GM18861 (cell line): ENCODE data around the gene TXNDC16.

Experiments used
- ATAC-seq: cut with Tn5 transposase; IDR thresholded peaks from one replicate; pipeline ENCODE4 v1.9.1; 2021; ENCODE audit not compliant: unreplicated experiment

TXNDC16 gene

DNA sequence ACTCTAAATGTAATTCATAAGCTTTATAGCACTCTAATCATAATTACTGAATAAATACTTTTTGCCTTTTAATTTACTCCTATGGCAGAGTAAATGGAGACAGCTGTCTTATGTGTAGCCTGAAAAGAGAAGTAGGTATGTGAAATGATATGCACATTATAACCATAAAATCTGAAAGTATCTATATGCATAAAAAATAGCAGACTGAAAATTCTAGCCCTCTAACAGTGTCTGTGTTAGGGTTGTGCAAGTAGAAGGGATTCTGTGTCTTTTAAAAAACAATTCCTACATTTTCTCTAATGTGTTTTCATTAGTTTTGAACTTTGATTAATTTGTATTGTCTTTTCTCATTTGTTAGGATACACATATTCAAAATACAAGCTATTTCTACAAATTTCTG is 94.9 kb downstream of the TXNDC16 start:
- no peak for ATAC-seq

DNA sequence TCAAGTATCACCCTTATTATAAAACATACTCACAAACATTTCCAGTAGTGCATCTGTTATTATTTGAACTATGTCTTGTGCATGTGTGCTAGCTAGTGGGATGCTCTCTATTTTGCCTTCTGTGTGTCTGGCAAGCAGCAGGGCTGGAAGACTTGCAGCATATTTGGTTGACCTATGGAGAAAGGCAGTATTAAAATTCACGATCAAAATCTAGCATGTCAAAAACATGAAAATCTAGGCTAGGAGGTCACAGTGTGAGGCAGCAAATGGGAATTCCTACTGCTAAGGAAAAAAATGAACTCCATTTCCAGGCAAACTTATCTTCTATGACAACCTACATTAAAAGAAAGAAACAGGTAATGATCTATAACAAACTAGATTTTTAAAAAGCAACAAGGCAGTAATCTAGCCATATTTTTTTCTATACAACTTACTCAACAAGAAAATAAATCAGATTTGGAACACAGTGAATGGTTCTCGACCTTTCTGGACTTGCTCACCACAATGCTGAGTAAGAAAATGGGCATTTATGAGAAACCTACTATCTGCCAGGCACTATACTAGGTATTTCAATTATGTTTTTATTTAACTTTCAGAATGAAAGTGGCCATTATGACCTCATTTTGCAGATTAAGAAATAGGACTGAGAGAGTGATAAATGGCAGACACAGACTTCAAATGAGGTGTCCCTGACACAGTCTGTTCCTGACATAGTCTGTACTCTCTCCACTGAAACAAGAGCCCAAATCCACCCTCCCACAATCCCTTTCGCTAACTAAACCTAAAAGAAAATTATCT is 96.8 kb downstream of the TXNDC16 start:
- ATAC-seq, result no peak

DNA sequence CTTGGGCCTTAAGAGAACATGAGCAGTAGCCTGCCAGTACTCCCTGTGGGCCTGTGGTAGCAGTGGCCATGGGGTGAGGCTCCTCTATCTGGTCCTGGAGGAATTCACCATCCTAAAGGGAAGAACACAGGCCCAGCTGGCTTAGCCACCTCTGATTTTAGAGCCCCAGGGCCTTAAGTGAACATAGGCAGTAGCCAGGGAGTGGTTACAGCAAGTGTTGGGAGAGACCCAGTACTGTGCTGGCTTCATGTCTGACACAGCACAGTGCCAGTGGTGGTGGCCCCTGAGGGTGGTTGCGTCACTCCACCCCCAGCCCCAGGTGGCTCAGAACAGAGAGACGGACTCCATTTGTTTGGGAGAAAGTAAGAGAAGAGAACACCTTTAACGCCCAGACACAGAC is 105.1 kb downstream of the TXNDC16 start:
- ATAC-seq, result no peak

DNA sequence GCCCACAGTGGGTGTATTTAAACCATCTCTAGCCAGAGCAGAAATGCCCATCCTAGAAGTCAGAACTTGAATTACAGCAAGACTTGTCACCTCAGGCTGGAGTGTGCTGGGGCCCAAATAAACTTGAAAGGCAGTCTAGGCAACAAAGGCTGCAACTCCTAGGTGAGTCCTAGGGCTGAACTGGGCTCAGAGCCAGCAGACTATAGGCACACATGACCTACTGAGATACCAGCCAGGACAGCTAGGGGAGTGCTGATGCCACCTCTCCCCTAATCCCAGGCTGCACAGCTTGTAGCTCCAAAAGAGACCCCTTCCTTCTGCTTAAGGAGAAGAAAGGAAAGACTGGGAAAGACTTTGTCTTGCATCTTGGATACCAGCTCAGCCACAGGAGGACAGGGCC is 106.0 kb downstream of the TXNDC16 start:
- ATAC-seq, result no peak

DNA sequence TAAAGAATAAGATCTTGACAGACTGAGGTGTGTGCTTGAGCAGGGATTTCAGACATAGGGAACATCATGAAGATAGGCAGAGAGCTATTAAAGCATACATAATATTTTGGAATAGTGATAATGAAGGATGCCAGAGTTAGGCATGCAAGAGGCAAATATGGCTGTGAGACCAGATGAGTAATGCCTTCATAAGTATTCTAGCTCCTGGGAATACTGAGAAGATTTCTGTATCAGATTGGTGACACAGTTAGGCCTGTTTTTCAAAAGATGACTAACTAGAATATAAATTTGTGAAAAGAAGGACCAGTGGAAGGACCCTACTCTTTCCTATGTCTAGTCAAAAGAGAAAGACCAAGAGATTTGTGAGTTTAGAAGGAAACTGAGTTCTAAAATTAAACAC is 108.8 kb downstream of the TXNDC16 start:
- no peak for ATAC-seq

DNA sequence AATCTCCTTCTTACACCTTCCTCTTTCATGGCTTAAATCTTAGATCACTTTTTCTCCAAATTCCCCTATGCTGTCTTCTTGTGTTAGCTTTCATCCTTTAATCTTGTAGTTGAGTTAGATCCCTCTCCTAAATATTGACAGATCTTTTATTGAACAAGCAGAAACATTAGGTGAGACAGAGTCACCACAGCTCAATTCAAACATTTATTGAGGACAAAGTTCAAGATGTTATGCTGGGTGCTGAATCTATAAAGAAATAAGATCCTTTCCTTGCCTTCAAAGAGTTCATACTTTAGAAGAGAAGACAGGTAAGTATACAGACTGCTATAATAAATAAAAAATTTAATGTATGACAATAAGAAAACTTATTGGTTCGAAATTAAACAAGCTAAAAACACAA is 109.7 kb downstream of the TXNDC16 start:
- ATAC-seq, result no peak

DNA sequence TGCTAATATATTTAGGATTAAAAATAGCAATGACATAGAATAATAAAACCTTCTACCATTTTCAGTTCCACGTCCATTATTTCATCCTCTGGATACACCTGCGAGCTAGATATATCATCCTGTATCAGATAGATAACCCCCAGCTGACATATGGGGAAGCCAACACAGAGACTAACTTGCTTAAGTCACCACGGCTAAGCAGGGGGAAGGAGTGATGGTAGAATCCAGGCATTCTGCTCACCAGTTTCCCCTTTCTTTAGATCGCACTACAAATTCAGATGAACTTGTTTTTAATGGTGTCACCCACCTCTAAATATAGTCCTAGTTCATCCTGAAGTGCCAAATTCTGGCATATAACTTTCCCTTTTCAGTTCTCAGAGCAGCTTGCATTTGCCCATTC is 110.1 kb downstream of the TXNDC16 start:
- no peak for ATAC-seq

DNA sequence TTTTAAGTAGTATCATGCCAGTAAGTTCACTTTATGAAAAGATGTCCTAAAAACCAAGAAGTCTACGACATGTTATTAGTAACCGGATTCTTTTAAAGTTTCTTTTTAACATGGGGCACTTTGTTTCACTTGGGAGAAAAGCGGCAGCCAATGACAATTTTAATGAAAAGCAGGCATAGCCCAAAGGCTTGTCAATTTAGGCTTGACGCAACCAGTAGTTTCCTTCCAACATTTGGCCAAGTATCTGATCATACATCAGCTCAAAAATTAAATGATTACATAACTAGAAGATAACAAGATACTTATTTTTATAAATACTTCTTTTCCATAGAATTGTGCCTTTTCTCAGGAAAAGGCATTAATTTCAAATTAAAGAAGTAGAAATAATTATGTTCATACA is 112.8 kb downstream of the TXNDC16 start:
- no peak for ATAC-seq

DNA sequence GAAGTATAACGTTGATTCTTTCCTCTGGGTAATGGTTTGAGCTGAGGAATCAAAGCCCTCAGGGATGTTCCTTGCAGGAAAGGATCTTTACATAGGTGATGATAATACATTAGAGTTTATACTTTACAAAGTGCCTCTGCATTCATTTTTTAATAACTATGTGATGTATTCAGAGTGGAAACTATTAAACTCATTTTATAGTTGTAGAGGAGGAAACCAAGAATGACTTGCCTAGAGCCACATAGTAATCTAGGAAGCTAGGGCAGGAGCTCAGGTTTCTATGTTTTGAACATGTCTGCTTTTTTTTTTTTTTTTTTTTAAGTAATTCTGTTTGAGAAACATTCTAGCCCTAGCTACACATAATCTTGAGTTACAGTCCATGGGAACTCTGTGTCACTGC is 117.3 kb downstream of the TXNDC16 start:
- ATAC-seq, result no peak

DNA sequence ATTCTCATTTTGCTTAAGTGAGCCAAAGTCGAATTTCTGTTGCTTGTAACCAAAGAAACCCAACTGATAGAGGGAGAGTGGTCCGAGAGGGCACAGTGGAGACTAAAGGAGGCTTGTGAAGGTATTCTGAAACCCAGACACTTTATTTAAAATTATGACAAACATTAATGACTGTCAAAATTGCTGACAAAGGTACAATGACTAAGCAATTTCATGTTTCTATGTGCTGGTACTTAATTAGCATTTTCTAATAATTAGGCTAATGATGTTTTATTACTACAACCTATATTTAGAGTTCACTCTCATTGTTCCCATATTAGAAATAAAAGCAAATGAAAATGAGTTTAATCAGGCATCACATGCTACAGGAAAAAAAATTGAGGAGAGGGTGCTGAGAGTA is 121.8 kb downstream of the TXNDC16 start:
- no peak for ATAC-seq

DNA sequence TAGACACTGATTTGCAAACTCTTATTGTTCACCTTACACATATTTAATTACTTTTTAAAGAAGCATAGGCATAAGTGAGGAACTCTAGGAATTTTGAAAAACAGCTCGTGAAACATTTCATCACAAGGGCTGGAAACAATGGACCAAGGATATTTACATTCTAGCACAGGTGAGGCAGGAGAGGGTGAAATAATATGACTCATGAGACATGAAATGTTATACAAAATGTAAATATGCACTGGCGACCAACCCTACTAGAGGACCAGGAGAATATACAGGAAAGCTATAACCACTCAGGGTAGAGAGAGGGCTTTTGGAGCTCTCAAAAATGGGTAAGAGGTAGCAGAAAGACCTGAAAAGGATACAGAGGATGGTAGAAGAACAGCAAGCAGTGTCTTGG is 122.9 kb downstream of the TXNDC16 start:
- no peak for ATAC-seq

DNA sequence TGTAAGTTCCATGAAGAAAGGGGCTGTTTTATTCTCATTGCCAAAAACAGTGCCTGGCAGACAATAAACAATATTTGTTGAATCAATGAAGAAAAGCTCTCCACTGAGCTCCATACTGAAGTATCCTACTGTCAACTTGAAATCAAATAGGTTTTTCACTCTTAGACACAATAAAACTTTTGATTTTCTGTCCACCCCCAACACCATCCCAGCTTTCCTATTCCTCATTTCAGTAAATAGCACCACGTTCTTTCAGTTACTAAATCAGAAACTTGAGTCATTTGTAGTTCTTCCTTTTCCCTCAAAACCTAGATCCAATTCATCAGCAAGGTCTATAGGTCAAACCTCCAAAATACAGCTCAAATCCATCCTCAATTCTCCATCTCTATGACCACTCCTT is 124.8 kb downstream of the TXNDC16 start:
- ATAC-seq, result no peak

DNA sequence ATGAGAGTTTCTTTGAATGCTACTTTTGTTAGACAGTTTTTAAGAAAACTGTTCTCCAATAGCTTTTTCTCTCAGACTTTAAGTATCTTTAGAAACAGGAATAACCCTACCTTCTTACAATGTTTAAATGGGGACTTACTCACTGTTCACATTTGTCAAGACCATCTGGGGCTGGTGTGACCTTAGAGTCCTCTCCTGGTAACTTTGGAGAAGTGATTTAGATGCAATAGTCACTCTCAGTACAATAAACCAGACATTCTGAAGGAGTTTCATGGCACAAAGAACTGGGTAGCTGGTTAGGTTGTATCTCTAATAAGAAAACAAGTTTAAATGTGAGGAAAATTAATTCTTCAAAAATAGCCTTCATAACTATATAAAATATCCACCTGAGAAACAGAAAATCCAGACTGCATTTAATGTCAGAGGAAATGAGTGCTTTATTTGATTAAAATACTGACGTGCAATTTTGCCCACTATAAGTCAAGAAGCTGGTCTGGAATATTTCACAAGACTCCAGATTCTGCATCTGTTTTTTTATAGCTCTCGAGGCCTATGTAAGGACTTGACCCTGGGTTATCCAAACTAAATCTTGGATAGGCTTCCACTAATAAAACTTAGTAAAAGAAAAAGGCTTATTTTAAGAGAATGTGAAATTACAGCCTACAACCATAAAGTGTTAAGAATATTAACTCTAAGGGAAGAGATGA is 129.5 kb downstream of the TXNDC16 start:
- ATAC-seq, result no peak

DNA sequence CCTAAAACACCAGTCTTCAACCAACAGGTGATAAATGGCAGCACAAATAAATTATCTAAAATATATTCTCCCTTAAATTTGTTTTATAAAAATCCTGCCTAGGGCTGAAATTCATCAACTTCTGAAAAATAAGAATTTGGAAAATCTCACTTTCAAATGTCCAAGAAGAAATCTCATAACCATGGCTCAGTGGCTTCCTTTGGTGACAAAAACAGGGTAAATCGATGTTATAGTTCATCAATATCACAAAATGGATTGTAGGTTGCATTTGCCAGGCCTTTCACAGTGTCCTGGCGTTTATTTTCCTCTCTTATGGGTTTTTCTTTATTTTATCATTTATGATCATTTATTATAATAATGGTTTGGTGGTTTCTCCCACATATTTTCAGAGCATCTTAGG is 135.2 kb downstream of the TXNDC16 start:
- ATAC-seq, result no peak

DNA sequence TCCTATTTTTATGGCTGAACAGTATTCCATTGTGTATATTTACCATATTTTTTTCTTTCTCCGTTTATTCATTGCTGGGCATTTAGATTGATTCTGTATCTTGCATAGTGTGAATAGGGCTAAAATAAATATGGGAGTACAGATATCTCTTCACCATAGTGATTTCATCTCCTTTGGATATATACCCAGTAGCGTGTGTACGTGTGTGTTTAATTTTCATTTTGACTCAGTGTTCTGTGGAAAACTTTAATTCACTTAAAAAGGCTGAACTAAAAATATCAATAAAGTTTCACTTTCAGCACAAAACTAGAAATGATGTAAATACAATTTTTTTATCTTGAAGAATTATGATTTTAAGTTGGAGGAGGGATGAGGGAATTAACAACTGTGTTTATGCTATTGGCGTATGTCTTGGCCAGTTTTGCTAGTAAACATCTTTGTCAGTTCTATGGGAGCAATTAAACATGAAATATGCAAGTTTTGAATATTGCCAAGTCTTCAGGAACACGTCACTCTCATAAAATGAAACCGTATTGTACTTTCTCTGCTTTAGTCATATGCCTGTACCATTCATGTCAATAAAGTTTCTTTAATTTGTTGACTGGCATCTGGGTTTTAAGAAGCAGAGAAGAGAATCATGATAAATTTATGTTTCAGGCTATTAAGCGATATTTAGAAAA is 138.4 kb downstream of the TXNDC16 start:
- ATAC-seq, result no peak

DNA sequence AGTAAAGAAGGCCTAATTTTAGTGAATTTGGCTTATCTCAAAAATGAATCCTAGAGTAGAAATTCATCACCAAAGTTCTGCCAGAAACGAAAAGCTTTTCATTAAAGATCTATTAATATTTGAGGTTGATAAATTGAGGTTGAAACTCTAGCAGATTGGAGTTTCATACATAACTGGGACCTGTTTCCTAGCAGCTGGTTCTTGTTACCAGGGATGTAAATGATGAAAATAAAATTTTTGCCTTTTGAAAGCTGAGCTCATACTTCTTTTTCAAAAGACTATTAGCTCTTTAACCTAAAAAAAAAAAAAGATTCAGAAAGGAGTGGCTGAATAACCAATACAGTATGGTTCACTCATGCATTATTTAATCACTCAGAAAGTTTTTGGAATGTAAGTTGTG is 139.9 kb downstream of the TXNDC16 start:
- no peak for ATAC-seq

DNA sequence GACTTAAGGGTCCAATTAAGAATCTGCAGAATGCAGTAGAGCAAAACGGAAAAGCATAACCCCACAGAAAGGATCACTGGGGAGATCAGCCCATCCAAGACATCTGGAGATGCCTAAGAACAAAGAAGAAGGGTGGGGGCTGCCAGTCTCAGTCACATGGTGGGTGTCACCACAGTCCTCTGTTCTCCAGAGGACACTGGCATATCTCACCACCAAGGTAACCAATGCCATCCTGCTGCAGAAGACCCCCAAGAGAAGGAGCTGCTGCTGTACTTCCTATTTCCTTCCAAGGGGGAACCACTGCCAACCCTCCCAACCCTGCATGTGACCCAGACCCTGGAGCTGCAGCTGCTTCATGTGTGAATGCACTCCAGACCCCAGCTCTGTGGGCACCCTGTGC is 147.0 kb downstream of the TXNDC16 start:
- ATAC-seq, result no peak

DNA sequence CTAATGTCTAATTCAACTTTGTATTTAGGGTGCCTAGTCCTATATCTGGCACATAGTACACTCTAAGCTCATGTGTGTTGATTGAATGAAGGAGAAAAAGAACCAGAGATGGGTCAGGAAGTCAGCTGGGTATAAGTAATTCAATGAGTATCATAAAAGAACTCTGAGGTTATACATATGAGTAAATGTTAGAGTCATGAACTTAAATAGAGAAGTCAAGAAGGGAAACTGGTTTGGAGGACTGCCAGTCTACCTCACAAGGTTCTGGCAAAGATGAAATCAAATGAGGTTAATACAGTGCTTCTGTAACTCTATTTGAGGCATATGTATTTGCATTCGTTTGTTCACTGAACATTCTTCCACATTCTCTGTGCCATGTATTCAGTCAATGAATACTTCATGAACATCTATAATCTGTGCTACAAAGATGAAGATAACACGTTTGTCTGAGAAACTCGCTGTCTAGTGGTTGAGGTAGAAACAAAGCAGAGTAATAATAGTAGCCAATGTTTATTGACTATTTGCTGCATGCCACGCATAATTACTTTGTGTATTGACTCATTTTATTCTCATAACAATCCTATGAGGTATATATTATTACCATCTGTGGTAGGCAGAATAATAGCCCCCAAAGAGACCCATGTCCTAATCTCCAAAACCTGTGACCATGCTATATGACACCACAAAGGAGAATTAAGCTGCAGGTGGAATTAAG is 149.3 kb downstream of the TXNDC16 start:
- peak; percentile 71 for ATAC-seq

DNA sequence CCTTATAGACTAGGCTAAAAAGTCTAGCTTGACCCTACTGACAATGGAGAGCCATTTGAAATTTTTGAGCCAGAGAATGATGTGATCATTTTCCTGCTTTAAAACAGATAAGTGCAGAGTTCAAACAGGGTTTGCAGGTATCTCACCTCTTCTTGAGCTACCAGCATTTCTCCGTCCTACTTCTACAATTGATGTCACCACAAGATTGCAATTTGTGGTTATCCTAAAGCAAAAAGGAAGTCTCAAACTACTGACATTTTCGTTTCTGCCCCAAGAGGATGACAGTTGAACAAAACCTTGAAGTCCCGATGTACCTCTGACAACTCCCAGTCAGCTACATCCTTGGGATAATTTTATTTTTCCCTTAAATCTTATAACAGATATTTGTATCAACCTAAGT is 151.5 kb downstream of the TXNDC16 start:
- no peak for ATAC-seq

DNA sequence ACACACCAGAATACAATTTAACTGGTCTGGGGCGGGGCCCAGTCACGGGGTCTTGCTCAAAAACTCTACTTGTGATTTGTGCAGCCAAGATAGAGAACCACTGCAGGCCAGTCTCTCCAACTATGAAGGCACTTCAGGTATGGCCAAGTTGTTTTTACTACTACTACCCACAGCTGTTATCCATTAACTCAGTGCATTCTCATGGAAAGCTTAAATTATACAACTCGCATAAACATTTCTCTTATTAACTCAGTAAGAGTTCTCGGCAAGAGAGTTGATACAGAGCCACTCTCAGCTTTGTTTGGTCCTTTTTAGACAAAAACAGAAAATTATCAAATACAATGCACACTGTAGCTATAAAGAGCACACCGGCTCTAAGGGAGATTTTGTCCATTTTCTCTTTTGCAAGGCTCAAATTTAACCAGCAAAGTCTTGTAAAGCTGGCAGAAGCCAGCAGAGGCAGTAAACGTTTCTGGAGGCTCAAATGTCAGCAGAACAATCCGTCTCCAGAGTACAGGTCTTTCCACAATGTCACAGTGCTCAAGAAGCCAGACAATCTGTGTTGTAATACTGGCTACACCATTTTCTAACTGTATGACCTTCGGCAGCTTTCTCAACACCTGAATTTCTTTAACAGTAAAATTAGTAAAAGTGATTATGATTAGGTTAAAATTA is 152.2 kb downstream of the TXNDC16 start:
- peak; percentile 53 for ATAC-seq

DNA sequence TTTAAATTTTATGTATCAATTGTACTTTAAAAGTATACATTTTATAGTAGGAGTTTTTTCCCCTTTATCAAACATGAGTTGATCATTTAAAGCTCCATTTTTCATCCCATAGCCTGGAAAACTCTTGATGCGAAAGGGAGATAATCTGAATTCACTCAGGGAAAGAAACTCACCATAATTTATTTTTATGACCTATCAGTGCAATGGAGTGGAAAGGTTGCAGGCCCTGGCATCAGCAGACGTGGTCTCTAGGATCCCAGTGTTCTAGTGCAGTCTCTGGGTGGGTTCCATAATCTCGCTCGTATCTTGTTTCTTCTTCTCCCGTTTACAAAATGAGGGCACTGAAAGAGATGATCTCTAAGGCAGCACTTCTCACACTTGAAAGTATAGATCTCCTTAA is 153.2 kb downstream of the TXNDC16 start:
- ATAC-seq, result no peak
